SH-SY5Y (cell line): ENCODE measurements around the gene OBI1.

ENCODE experiments used
- GATA2 ChIP-seq: IDR thresholded peaks from 2 replicates; pipeline ENCODE4 v1.6.1; 2011; ENCODE audit warnings: mild to moderate bottlenecking, low read depth, low read length
- GATA3 ChIP-seq: IDR thresholded peaks from 2 replicates; pipeline ENCODE4 v1.6.1; 2011; ENCODE audit warnings: low read depth, mild to moderate bottlenecking, low read length, moderate library complexity

Gene OBI1

GRCh38 chr13:78603240-78603957 is 55.6 kb downstream of the OBI1 start, which contains the start of gene POU4F1:
Gene POU4F1, minus strand, starts transcription at chr13:78603552. Its CDS starts 226 bp downstream, at chr13:78603326.
- TF ChIP-seq GATA3 (no peak), GATA2 (no peak)

- TF ChIP-seq GATA2 (no peak), GATA3 (no peak)
These were observed 56.3 kb downstream of the OBI1 start for GRCh38 chr13:78602561-78603239.

GRCh38 chr13:78601874-78602560 is 56.9 kb downstream of the OBI1 start:
- no peak for TF ChIP-seq GATA2

- no peak for TF ChIP-seq GATA2
- no peak for TF ChIP-seq GATA3
These were observed 57.7 kb downstream of the OBI1 start for GRCh38 chr13:78601124-78601873.

DNA sequence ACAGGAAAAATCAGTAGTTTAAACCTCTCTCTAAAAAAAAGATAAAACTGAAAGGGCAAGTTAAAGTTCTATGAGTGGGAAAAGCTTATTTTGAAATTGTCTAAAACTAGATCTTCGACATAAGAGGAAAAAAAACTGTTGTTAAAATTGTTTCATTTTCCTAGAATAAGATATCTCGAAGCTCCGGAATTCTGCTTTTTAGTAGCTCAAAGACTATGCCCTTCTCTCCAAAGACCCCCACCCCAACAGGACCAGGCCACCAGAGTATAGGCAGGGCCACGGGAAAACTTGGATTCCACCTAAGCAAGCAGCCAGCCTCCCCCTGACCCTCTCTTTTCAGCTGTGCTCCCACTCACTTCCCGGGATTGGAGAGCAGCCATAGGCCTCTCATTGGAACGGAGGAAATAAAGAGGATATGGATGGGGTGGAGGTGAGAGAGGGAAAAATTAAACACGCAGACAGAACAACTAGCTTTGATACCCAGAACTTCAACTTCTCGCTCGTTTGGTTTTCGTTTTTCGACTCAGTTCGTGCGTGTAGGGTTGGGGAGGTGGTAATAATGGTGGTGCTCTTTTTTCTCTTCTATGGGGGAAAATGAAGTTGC is 58.6 kb downstream of the OBI1 start:
- TF ChIP-seq GATA2 (no peak), GATA3 (no peak)

DNA sequence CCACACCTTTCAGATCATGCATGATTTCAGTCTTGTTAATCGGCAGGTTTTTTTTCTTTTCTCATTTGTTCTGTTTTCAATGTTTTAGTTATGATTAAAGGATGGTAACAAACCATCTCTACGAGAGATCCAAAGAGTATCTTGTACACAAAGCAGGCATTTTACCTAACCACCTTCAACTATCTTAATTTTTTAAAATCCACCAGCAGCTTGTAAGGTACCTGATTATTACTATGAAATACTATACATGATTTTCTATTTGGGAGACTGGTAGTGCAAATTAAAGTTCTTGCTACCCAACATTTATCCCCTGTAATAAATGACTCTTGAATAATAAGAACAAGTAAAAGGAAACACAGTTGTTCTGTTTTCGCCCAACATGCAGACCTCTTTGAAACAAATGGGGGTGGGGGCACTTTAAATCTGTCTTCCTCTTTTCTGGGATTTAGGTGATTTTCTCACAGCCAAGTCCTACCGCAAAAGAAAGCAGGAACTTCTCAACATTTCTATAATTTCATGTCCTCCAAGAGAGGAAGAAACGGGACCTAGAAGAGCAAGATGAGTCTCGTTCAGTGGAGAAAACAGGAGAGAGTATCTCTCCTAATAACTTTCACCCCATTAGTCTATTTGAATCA is 59.2 kb downstream of the OBI1 start:
- TF ChIP-seq GATA2 (no peak), GATA3 (no peak)

DNA sequence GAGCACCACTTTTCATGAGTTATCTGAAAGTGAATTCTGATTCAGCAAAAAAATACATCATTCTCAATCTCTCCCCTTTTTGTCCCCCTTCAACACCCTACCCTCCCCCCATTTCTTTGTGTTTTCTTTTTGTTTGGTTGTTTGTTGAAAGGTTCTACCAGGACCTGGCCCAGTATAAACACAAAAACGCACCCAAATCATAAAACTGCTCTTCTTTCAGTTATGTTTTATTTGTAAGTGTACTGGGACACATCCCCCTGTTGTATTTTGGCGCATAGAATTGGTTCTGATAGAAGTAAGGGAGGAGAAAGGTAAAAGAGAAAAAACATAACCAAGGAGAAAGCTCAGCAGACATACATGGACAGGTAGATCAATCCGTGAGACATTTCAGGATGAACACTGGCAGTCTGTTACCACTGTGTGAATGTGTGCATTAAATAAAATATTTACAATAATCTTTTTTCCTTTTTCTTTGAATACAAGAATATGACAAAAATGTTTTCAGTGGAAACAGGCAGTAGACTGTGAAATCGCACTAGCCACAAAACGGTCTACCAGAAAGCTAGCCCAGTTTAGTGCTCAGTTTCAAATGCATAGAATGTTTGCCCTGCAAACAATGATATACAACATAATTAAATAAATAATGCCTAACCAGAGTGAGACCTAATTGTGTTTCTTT is 59.9 kb downstream of the OBI1 start:
- TF ChIP-seq GATA3 (no peak), GATA2 (no peak)

GRCh38 chr13:78598116-78598781 is 60.7 kb downstream of the OBI1 start:
- TF ChIP-seq GATA2: no peak
- no peak for TF ChIP-seq GATA3

GRCh38 chr13:78597602-78597932 is 61.4 kb downstream of the OBI1 start:
- TF ChIP-seq GATA3 (no peak), GATA2 (no peak)

- TF ChIP-seq GATA3 (no peak), GATA2 (no peak)
These were observed 62.0 kb downstream of the OBI1 start for GRCh38 chr13:78596736-78597601.

DNA sequence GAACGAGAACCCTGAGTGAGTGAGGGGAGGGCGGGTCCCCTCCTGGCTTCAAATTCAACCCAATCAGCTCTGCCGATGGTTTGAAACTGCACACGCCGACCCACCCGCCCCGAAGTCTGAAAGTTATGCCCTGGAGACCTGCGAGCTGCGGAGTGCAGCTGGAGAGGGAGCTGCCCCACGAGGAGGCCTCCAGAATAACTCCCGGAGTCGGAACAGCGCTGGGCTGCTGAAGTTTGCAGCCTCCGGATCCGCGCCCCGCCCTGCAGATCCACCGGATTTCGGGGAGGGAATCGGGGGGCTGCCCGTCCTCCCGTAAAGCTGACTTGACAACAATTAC is 62.6 kb downstream of the OBI1 start:
- TF ChIP-seq GATA2 (no peak), GATA3 (no peak)
